NCI-H1048 (cell line): ENCODE measurements around the gene ARHGEF7.

ENCODE experiments used
- DNase-seq: peaks from one replicate; lab custom pipeline; 2025; lab: John Stamatoyannopoulos, UW

The ARHGEF7 gene

GRCh38 chr13:111111376-111111937 lies 3.7 kb upstream of the ARHGEF7 start:
- no peak for DNase-seq

- no peak for DNase-seq
These were observed 2.9 kb upstream of the ARHGEF7 start for GRCh38 chr13:111112196-111112595.

GRCh38 chr13:111114362-111115060 lies 599 bp upstream of the ARHGEF7 start:
- no peak for DNase-seq

GRCh38 chr13:111115965-111116521 lies 933 bp downstream of the ARHGEF7 start:
- no peak for DNase-seq

GRCh38 chr13:111116856-111117255 lies 1.7 kb downstream of the ARHGEF7 start:
- DNase-seq: no peak

GRCh38 chr13:111117289-111117688 lies 2.2 kb downstream of the ARHGEF7 start:
- no peak for DNase-seq

- no peak for DNase-seq
These were observed 2.9 kb downstream of the ARHGEF7 start for GRCh38 chr13:111117961-111118360.

- no peak for DNase-seq
These were observed 3.9 kb downstream of the ARHGEF7 start for GRCh38 chr13:111118898-111119607.

- no peak for DNase-seq
These were observed 4.9 kb downstream of the ARHGEF7 start for GRCh38 chr13:111119966-111120365.

GRCh38 chr13:111120422-111120821 lies 5.3 kb downstream of the ARHGEF7 start:
- no peak for DNase-seq

GRCh38 chr13:111120913-111121312 lies 5.8 kb downstream of the ARHGEF7 start:
- no peak for DNase-seq

- no peak for DNase-seq
These were observed 6.4 kb downstream of the ARHGEF7 start for GRCh38 chr13:111121506-111121905.

GRCh38 chr13:111122056-111122455 lies 6.9 kb downstream of the ARHGEF7 start:
- no peak for DNase-seq

- DNase-seq: no peak
These were observed 7.5 kb downstream of the ARHGEF7 start for GRCh38 chr13:111122631-111123030.

GRCh38 chr13:111123221-111123620 lies 8.1 kb downstream of the ARHGEF7 start:
- DNase-seq: no peak

- DNase-seq: no peak
These were observed 8.5 kb downstream of the ARHGEF7 start for GRCh38 chr13:111123649-111124048.

- DNase-seq: no peak
These were observed 11.4 kb downstream of the ARHGEF7 start for GRCh38 chr13:111126509-111126908.

- DNase-seq: no peak
These were observed 14.5 kb downstream of the ARHGEF7 start for GRCh38 chr13:111129465-111130115.

- no peak for DNase-seq
These were observed 15.0 kb downstream of the ARHGEF7 start for GRCh38 chr13:111130116-111130508.

GRCh38 chr13:111131048-111131447 lies 15.9 kb downstream of the ARHGEF7 start:
- no peak for DNase-seq

GRCh38 chr13:111131611-111132010 lies 16.5 kb downstream of the ARHGEF7 start:
- DNase-seq: no peak

- no peak for DNase-seq
These were observed 17.8 kb downstream of the ARHGEF7 start for GRCh38 chr13:111132948-111133347.
